ENCODE data around the gene CHERP. TPM values are rescaled to one million over a fixed set of nuclear protein-coding genes. Genes with fewer than 3 reads are reported as not detected.

CHERP gene
- total RNA-seq, 1 donor from 2014 or later = 32.6 TPM

GRCh38 chr19:16581145-16581970 is 39.1 kb upstream of the CHERP start:
- no peak for DNase-seq (ENCODE audit: low spot score)
- no peak for TF ChIP-seq CTCF (IDR thresholded peaks at IDR 0.05)
- Mint-ChIP-seq H3K27me3 (ENCODE audit: low read depth) (no peaks in the 10 kb centered on the region), H3K27ac (ENCODE audit: unreplicated experiment) (peak overlapping the region; percentile 77), H3K4me1 (ENCODE audit: low read depth) (peaks cover 55% of the 10 kb centered on the region), H3K36me3 (ENCODE audit: low read depth) (peaks cover 4% of the 10 kb centered on the region), H3K4me3 (ENCODE audit: unreplicated experiment) (no peak overlapping the region), H3K9me3 (ENCODE audit: low read depth) (no peaks in the 10 kb centered on the region)

GRCh38 chr19:16579381-16579780 is 37.1 kb upstream of the CHERP start:
- TF ChIP-seq CTCF (IDR thresholded peaks at IDR 0.05) = no peak
- Mint-ChIP-seq H3K27me3 (ENCODE audit: low read depth) (no peaks in the 10 kb centered on the region), H3K4me1 (ENCODE audit: low read depth) (peaks cover 43% of the 10 kb centered on the region), H3K27ac (ENCODE audit: unreplicated experiment) (peak overlapping the region; percentile 63), H3K36me3 (ENCODE audit: low read depth) (peaks cover 7% of the 10 kb centered on the region), H3K9me3 (ENCODE audit: low read depth) (no peaks in the 10 kb centered on the region), H3K4me3 (ENCODE audit: unreplicated experiment) (no peak overlapping the region)
- DNase-seq (ENCODE audit: low spot score) = no peak

- no peak for DNase-seq (ENCODE audit: low spot score)
- no peaks in the 10 kb centered on the region for H3K27me3 Mint-ChIP-seq (ENCODE audit: low read depth)
- H3K4me1 Mint-ChIP-seq (ENCODE audit: low read depth) = peaks cover 43% of the 10 kb centered on the region
- no peaks in the 10 kb centered on the region for H3K9me3 Mint-ChIP-seq (ENCODE audit: low read depth)
- H3K36me3 Mint-ChIP-seq (ENCODE audit: low read depth) = peaks cover 7% of the 10 kb centered on the region
- no peak overlapping the region for H3K4me3 Mint-ChIP-seq (ENCODE audit: unreplicated experiment)
- no peak overlapping the region for H3K27ac Mint-ChIP-seq (ENCODE audit: unreplicated experiment)
- no peak for TF ChIP-seq CTCF (IDR thresholded peaks at IDR 0.05)
Observed at GRCh38 chr19:16577531-16577985, 35.3 kb upstream of the CHERP start.

- H3K4me3 Mint-ChIP-seq (ENCODE audit: unreplicated experiment) = no peak overlapping the region
- DNase-seq (ENCODE audit: low spot score) = no peak
- peaks cover 8% of the 10 kb centered on the region for H3K36me3 Mint-ChIP-seq (ENCODE audit: low read depth)
- no peak for TF ChIP-seq CTCF (IDR thresholded peaks at IDR 0.05)
- H3K4me1 Mint-ChIP-seq (ENCODE audit: low read depth) = peaks cover 41% of the 10 kb centered on the region
- no peaks in the 10 kb centered on the region for H3K27me3 Mint-ChIP-seq (ENCODE audit: low read depth)
- H3K9me3 Mint-ChIP-seq (ENCODE audit: low read depth) = no peaks in the 10 kb centered on the region
- no peak overlapping the region for H3K27ac Mint-ChIP-seq (ENCODE audit: unreplicated experiment)
Observed at GRCh38 chr19:16576690-16577530, 34.7 kb upstream of the CHERP start.
